SK-N-SH (cell line): ENCODE data around the gene RNF151.

ENCODE experiments used
- RCOR1 ChIP-seq: fragments of 150-350 bp; IDR thresholded peaks from 2 replicates; pipeline ENCODE4 v1.6.1; 2017; ENCODE audit warnings: antibody characterized with exemption, low read length
- TF ChIP-seq, protein P1 (sequence below): fragments of 200-600 bp; sonication (generic); IDR thresholded peaks from 2 replicates; pipeline ENCODE4 v1.6.1; 2017; ENCODE audit warnings: antibody characterized with exemption, mild to moderate bottlenecking, moderate library complexity

DNA sequence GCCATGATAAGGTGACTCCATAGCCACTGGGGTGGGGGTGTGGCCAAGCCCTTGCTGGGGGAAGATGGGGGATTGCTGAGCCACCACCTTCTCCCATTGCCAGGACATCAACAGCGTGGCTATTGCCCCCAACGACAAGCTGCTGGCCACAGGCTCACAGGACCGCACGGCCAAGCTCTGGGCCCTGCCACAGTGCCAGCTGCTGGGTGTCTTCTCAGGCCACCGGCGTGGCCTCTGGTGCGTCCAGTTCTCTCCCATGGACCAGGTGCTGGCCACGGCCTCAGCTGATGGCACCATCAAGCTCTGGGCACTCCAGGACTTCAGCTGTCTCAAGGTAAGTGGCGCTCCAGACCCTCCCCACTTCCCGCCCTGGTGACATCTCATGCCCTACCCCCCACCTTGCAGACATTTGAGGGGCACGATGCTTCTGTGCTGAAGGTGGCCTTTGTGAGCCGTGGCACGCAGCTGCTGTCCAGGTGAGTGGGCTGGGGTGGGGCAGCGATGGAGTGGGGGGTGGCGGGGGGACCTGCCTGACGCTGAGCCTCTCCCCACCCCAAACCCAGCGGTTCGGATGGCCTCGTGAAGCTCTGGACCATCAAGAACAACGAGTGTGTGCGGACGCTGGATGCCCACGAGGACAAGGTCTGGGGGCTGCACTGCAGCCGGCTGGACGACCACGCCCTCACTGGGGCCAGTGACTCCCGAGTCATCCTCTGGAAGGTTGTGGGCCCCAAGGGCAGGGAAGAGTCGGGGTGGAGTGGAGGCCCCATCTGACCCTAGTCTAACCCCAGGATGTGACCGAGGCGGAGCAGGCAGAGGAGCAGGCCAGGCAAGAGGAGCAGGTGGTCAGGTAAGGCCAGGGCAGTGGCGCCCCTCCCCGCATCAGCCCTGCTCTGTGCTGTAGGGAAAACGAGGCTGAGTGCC is 10.6 kb downstream of the RNF151 start:
- TF ChIP-seq RCOR1, result no peak
- TF ChIP-seq, protein P1, sequence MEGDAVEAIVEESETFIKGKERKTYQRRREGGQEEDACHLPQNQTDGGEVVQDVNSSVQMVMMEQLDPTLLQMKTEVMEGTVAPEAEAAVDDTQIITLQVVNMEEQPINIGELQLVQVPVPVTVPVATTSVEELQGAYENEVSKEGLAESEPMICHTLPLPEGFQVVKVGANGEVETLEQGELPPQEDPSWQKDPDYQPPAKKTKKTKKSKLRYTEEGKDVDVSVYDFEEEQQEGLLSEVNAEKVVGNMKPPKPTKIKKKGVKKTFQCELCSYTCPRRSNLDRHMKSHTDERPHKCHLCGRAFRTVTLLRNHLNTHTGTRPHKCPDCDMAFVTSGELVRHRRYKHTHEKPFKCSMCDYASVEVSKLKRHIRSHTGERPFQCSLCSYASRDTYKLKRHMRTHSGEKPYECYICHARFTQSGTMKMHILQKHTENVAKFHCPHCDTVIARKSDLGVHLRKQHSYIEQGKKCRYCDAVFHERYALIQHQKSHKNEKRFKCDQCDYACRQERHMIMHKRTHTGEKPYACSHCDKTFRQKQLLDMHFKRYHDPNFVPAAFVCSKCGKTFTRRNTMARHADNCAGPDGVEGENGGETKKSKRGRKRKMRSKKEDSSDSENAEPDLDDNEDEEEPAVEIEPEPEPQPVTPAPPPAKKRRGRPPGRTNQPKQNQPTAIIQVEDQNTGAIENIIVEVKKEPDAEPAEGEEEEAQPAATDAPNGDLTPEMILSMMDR, result no peak
